ENCODE data around the gene LMAN1L. TPM values are rescaled to one million over a fixed set of nuclear protein-coding genes. Genes with fewer than 3 reads are reported as not detected.

The LMAN1L gene
- total RNA-seq, 2 experiments from 2014 or later = 0.56 to 0.93 TPM

DNA sequence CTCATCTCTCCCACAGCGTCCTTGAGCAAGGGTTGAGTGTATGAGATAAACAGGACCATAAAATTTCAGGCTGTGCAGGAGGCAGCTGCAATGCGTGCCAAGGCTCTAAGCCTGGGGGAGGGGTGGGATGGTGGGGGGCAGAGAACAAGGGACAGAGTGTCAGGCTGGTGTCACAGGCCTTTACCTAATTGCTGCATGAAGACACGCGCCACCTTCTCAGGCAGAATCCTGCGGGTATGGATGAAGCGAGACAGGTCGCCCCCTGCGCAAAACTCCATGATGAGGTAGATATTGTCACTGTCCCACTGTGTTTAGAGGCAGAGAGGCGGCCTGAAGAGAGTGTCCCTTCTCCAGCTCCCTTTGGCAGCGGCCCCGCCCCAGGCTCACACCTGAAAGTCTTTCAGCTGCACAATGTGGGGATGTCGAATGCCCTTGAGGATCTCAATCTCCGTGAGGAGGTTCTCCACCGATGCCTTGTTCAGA is 29.3 kb downstream of the LMAN1L start:
- ChIA-PET POLR2A (interaction anchor here (1.3 to 2.5 kb wide), 9 partner anchors 31 to 64 kb away, joined by 4 to 13 read pairs (median 7); partner anchors contain the start of genes FAM219B, MPI and SCAMP2), CTCF (interaction anchor here (1.5 to 2.5 kb wide), 4 partner anchors 54 to 66 kb away, joined by 4 to 7 read pairs (median 6); partner anchors contain the start of gene FAM219B)
- peaks cover 52% of the 10 kb centered on the region for H3K4me1 Mint-ChIP-seq (ENCODE audit: low read depth)
- peaks cover 61% of the 10 kb centered on the region for H3K4me1 ChIP-seq (ENCODE audit: insufficient read depth, low read length)
- intact Hi-C loops (cut with DNase I, micrococcal nuclease) = loop anchor here (2.0 to 10.0 kb wide), 10 partner anchors 31 to 360 kb away; partner anchors contain the start of genes MPI (in 2 of the 2), ARID3B (in 1 of the 2), C15orf39 (in 1 of the 2) and COX5A (in 1 of the 2)
- H3K27me3 Mint-ChIP-seq = no peaks in the 10 kb centered on the region
- H3K9me3 Mint-ChIP-seq = no peaks in the 10 kb centered on the region
- no peak overlapping the region for H3K27ac ChIP-seq (ENCODE audit: low read depth in 1 of 2, low read length in 2 of 2)
- H3K4me3 Mint-ChIP-seq = peak overlapping the region; percentile 92
- no peaks in the 10 kb centered on the region for H3K27me3 ChIP-seq (ENCODE audit: control insufficient read depth in 1 of 2, insufficient read depth in 2 of 2, low read length in 2 of 2)
- peak overlapping the region; percentile 86 for H3K27ac Mint-ChIP-seq
- TF ChIP-seq, protein P1, sequence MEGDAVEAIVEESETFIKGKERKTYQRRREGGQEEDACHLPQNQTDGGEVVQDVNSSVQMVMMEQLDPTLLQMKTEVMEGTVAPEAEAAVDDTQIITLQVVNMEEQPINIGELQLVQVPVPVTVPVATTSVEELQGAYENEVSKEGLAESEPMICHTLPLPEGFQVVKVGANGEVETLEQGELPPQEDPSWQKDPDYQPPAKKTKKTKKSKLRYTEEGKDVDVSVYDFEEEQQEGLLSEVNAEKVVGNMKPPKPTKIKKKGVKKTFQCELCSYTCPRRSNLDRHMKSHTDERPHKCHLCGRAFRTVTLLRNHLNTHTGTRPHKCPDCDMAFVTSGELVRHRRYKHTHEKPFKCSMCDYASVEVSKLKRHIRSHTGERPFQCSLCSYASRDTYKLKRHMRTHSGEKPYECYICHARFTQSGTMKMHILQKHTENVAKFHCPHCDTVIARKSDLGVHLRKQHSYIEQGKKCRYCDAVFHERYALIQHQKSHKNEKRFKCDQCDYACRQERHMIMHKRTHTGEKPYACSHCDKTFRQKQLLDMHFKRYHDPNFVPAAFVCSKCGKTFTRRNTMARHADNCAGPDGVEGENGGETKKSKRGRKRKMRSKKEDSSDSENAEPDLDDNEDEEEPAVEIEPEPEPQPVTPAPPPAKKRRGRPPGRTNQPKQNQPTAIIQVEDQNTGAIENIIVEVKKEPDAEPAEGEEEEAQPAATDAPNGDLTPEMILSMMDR (IDR thresholded peaks at IDR 0.05) = no peak
- ATAC-seq (ENCODE audit: poor library complexity) (no peak), DNase-seq (no peak)
- no peaks in the 10 kb centered on the region for H3K9me3 ChIP-seq (ENCODE audit: control insufficient read depth in 1 of 2, insufficient read depth in 1 of 2, low read length in 2 of 2)
- peaks cover 36% of the 10 kb centered on the region for H3K36me3 Mint-ChIP-seq (ENCODE audit: low read depth)
- peaks cover 33% of the 10 kb centered on the region for H3K36me3 ChIP-seq (ENCODE audit: insufficient read depth, low read length)
- H3K4me3 ChIP-seq (ENCODE audit: low read length) = peak overlapping the region; percentile 95

DNA sequence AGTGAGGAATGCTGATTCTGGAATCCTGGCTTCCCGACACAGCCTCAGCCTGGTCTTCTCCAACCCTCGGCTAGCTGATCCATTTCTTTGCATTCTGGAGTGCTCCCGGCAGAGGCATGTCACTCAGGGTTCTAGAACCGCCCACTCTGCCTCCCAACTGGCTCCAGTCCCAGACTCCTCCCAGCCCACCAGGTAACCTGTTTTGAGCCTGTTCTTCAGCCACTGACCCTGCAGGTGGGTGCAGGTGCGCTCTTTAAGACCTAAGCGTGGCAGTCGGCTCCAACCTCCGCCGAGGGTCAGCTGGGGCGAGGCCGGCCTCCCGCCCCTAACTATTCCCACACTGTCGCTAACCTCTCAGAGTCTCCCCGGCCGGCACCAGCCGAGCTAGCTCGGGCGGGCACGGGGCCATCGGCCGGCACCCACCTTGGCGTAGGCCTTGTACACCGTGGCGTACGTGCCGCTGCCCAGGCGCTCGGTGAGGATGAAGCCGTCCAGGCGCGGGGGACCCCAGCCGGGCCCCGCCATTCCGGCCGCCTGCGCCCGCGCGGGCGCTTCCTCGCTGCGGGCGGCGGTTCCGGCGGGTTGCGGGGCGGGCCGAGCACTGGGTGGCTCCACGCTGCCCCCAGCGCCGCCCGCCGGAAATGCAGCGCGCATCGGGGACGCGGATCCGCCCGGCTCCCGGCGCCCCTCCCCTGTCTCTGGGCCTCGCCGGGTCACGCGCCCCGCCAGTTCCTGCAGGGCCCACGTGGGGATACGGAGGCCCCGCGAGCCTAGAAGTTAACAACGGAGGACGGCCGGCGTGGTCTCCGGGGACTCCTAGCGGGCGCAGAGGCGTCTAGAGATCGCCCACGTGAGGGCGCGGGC is 30.2 kb downstream of the LMAN1L start, which contains the start of gene ULK3:
ULK3 (minus strand) TSS at position 576 of the 864 bp plus-strand sequence; CDS start at position 525, 51 bp downstream.
- ChIA-PET CTCF (interaction anchor here (1.2 to 2.5 kb wide), 9 partner anchors 27 to 67 kb away, joined by 3 to 12 read pairs (median 6); partner anchors contain the start of gene FAM219B), POLR2A (interaction anchor here (0.8 to 2.5 kb wide), 12 partner anchors 25 to 64 kb away, joined by 3 to 13 read pairs (median 6); partner anchors contain the start of genes FAM219B, MPI and SCAMP2)

More for the DNA sequence above, 30.2 kb downstream of the LMAN1L start, which contains the start of gene ULK3:
- Mint-ChIP-seq H3K27me3 (no peaks in the 10 kb centered on the region), H3K4me3 (peak within 1 kb of the TSS; percentile 93), H3K4me1 (ENCODE audit: low read depth) (peaks cover 56% of the 10 kb centered on the region), H3K36me3 (ENCODE audit: low read depth) (peaks cover 44% of the 10 kb centered on the region), H3K9me3 (no peaks in the 10 kb centered on the region), H3K27ac (peak within 1 kb of the TSS; percentile 86)
- no peaks in the 10 kb centered on the region for H3K27me3 ChIP-seq (ENCODE audit: control insufficient read depth in 1 of 2, insufficient read depth in 2 of 2, low read length in 2 of 2)
- peaks cover 33% of the 10 kb centered on the region for H3K36me3 ChIP-seq (ENCODE audit: insufficient read depth, low read length)
- peak; percentile 91 for ATAC-seq (ENCODE audit: poor library complexity)
- H3K27ac ChIP-seq (ENCODE audit: low read depth in 1 of 2, low read length in 2 of 2) = peak within 1 kb of the TSS; percentile 69 to 82
- TF ChIP-seq, protein P1 (IDR thresholded peaks at IDR 0.05) = peak; percentile 56
- intact Hi-C loops (cut with DNase I, micrococcal nuclease) = loop anchor here (1.0 to 10.0 kb wide), 11 partner anchors 30 to 359 kb away; partner anchors contain the start of genes MPI (in 2 of the 2), SCAMP2 (in 2 of the 2), ARID3B (in 1 of the 2) and C15orf39 (in 1 of the 2)
- peak; percentile 84 to 97 (median 92) for DNase-seq
- H3K9me3 ChIP-seq (ENCODE audit: control insufficient read depth in 1 of 2, insufficient read depth in 1 of 2, low read length in 2 of 2) = no peaks in the 10 kb centered on the region
- H3K4me1 ChIP-seq (ENCODE audit: insufficient read depth, low read length) = peaks cover 61% of the 10 kb centered on the region
- H3K4me3 ChIP-seq (ENCODE audit: low read length) = peak within 1 kb of the TSS; percentile 95

Data from CD4-positive, alpha-beta T cell (primary cell).